Gastrocnemius medialis (tissue), 4 donors: ENCODE results near the gene NAV2. TPM values are rescaled to one million over a fixed set of nuclear protein-coding genes. Genes with fewer than 3 reads are reported as not detected.

ENCODE experiments used
- ATAC-seq, 2 donors: fragments of 150-250 bp; one replicate each; pipeline ENCODE4 v1.9.1; 2016
- DNase-seq, 2 donors: peaks; one replicate each; pipeline ENCODE4 v3.0.0-alpha.2; 2019
- H3K27ac ChIP-seq, 4 donors: fragments of 200-600 bp; sonication (generic); 1 replicate in 1 of 4; 2 replicates in 3 of 4; pipeline ENCODE4 v1.5.1; 2016 to 2018; ENCODE audit warnings: mild to moderate bottlenecking in 2 of 4, moderate library complexity in 1 of 4
- H3K27me3 ChIP-seq, 3 donors: fragments of 200-600 bp; sonication (generic) in 2 of 3; 1 replicate in 1 of 3; 2 replicates in 2 of 3; pipeline versions ENCODE4 v1.5.1 to v1.6.0; 2016 to 2019; ENCODE audit warnings: mild to moderate bottlenecking in 1 of 3, moderate library complexity in 1 of 3
- H3K36me3 ChIP-seq, 2 donors: fragments of 200-600 bp; sonication (generic) in 1 of 2; one replicate each; pipeline ENCODE4 v1.5.1; 2017 to 2018
- H3K4me1 ChIP-seq, 2 donors: fragments of 200-600 bp; sonication (generic) in 1 of 2; one replicate each; pipeline ENCODE4 v1.5.1; 2016 to 2017; ENCODE audit warnings: mild to moderate bottlenecking in 2 of 2
- H3K4me3 ChIP-seq, 4 donors: fragments of 200-600 bp; sonication (generic) in 3 of 4; 1 replicate in 1 of 4; 2 replicates in 3 of 4; pipeline ENCODE4 v1.5.1; 2016 to 2019; ENCODE audit warnings: mild to moderate bottlenecking in 2 of 4
- H3K9me3 ChIP-seq, 3 donors: fragments of 200-600 bp; sonication (generic) in 2 of 3; 1 replicate in 1 of 3; 2 replicates in 2 of 3; pipeline ENCODE4 v1.5.1; 2016 to 2019
- CTCF ChIP-seq, 5 experiments: fragments of 450-650 bp in 3 of 5; fragments of 200-600 bp in 2 of 5; sonication (generic) in 2 of 5; IDR thresholded peaks in 4 of 5; conservative IDR thresholded peaks in 1 of 5; 1 replicate in 4 of 5; 2 replicates in 1 of 5; pipeline ENCODE4 v1.5.1; 2016 to 2019; ENCODE audit warnings: antibody characterized with exemption in 5 of 5, mild to moderate bottlenecking in 3 of 5, moderate library complexity in 3 of 5
- POLR2A ChIP-seq, 2 donors: fragments of 450-650 bp; IDR thresholded peaks; one replicate each; pipeline ENCODE4 v1.6.1; 2017; ENCODE audit warnings: antibody characterized with exemption in 2 of 2, mild to moderate bottlenecking in 2 of 2, moderate library complexity in 2 of 2
- in situ Hi-C, 4 donors: fragments of 200-750 bp; cut with MboI; loops; one replicate each; pipeline versions ENCODE4 v1.15.0 to v1.8.0; 2017; ENCODE audit warnings: low sequenced_read_pairs in 4 of 4
- intact Hi-C: fragments of 100-400 bp; cut with DNase I; formaldehyde crosslinking; loops from one replicate; pipeline ENCODE4 v1.15.1; 2023; ENCODE audit warnings: low total_unique reads
- total RNA-seq, 4 donors: library from RNA; depleted of rRNA; stranded (reverse); fragments of >200 nt; gene quantifications; one replicate each; pipeline versions ENCODE4 v1.1.0 to v1.2.3, GENCODE V29; 2016

The NAV2 gene
- total RNA-seq, 4 donors from 2014 or later, result 3.2 to 7.7 (median 5.5) TPM

- no peak for TF ChIP-seq CTCF (IDR thresholded peaks at IDR 0.05 in 4 of 5, conservative IDR thresholded peaks at IDR 0.05 in 1 of 5)
- TF ChIP-seq POLR2A (IDR thresholded peaks at IDR 0.05), result no peak
- no peaks in the 10 kb centered on the region for H3K9me3 ChIP-seq
- DNase-seq, result no peak
- H3K27me3 ChIP-seq, result no peaks in the 10 kb centered on the region
- no peaks in the 10 kb centered on the region for H3K36me3 ChIP-seq
- intact Hi-C loops, result no loop called here
- in situ Hi-C loops, result no loop called here
- no peak for ATAC-seq
- no peaks in the 10 kb centered on the region for H3K4me1 ChIP-seq
- no peak overlapping the region for H3K4me3 ChIP-seq
- no peak overlapping the region for H3K27ac ChIP-seq
Observed at GRCh38 chr11:19838994-19839768, 126.5 kb downstream of the NAV2 start.

- no peak for ATAC-seq
- in situ Hi-C loops, result no loop called here
Observed at GRCh38 chr11:19840961-19841360, 128.3 kb downstream of the NAV2 start.

GRCh38 chr11:19842505-19842904 is 129.9 kb downstream of the NAV2 start:
- intact Hi-C loops (no loop called here), in situ Hi-C loops (no loop called here)
- Histone ChIP-seq H3K36me3 (no peaks in the 10 kb centered on the region), H3K4me3 (no peak overlapping the region), H3K9me3 (no peaks in the 10 kb centered on the region), H3K4me1 (no peaks in the 10 kb centered on the region), H3K27ac (no peak overlapping the region), H3K27me3 (no peaks in the 10 kb centered on the region)
- no peak for DNase-seq
- no peak for ATAC-seq
- no peak for TF ChIP-seq CTCF (IDR thresholded peaks at IDR 0.05 in 4 of 5, conservative IDR thresholded peaks at IDR 0.05 in 1 of 5)
- no peak for TF ChIP-seq POLR2A (IDR thresholded peaks at IDR 0.05)

More at GRCh38 chr11:19840961-19841360, 128.3 kb downstream of the NAV2 start:
- H3K27me3 ChIP-seq, result no peaks in the 10 kb centered on the region
- TF ChIP-seq POLR2A (IDR thresholded peaks at IDR 0.05) (no peak), CTCF (IDR thresholded peaks at IDR 0.05 in 4 of 5, conservative IDR thresholded peaks at IDR 0.05 in 1 of 5) (no peak)
- no peak overlapping the region for H3K4me3 ChIP-seq
- no peak overlapping the region for H3K27ac ChIP-seq
- no peaks in the 10 kb centered on the region for H3K36me3 ChIP-seq
- intact Hi-C loops, result no loop called here
- no peaks in the 10 kb centered on the region for H3K4me1 ChIP-seq
- DNase-seq, result no peak
- no peaks in the 10 kb centered on the region for H3K9me3 ChIP-seq

- Histone ChIP-seq H3K9me3 (no peaks in the 10 kb centered on the region), H3K27ac (no peak overlapping the region), H3K4me1 (peaks cover under 1 to 1% of the 10 kb centered on the region in 2 donors), H3K4me3 (no peak overlapping the region), H3K27me3 (no peaks in the 10 kb centered on the region), H3K36me3 (no peaks in the 10 kb centered on the region)
- in situ Hi-C loops, result no loop called here
- TF ChIP-seq CTCF (IDR thresholded peaks at IDR 0.05 in 4 of 5, conservative IDR thresholded peaks at IDR 0.05 in 1 of 5), result no peak
- TF ChIP-seq POLR2A (IDR thresholded peaks at IDR 0.05), result no peak
- no peak for ATAC-seq
- intact Hi-C loops, result no loop called here
- no peak for DNase-seq
Observed at GRCh38 chr11:19843079-19843478, 130.4 kb downstream of the NAV2 start.
